Peyer's patch (tissue), 4 donors: ENCODE results near the gene PPP2R2C.

Experiments
- POLR2A ChIP-seq, 2 donors: fragments of 450-650 bp; IDR thresholded peaks; one replicate each; pipeline ENCODE4 v1.5.1; 2017; ENCODE audit warnings: antibody characterized with exemption in 2 of 2, mild to moderate bottlenecking in 2 of 2, moderate library complexity in 2 of 2
- TF ChIP-seq, protein P1 (sequence below), 6 experiments: fragments of 450-650 bp in 4 of 6; fragments of 200-600 bp in 2 of 6; sonication (generic) in 1 of 6; IDR thresholded peaks; one replicate each; pipeline ENCODE4 v1.5.1; 2017 to 2019; ENCODE audit warnings: antibody characterized with exemption in 6 of 6, mild to moderate bottlenecking in 3 of 6, moderate library complexity in 1 of 6

DNA sequence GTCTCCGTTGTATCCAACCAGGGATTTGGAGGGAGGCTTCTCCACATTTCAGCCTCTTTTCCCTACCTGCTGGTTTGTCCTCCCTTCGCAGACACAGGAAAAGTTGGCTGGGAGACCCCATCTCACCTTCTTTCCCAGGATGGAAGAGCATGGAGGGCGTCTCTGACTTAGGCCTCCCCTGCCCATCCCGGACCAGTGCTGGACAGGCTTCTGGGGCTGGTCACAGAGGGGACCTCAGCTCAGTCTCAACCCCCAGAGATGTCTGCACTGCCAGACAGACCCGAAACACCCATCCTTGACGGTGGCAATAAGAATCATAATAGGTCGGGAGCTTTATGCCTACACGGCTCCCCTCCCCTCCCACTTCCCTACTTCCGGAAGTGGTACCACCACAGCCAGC is 201.2 kb downstream of the PPP2R2C start:
- TF ChIP-seq, protein P1, sequence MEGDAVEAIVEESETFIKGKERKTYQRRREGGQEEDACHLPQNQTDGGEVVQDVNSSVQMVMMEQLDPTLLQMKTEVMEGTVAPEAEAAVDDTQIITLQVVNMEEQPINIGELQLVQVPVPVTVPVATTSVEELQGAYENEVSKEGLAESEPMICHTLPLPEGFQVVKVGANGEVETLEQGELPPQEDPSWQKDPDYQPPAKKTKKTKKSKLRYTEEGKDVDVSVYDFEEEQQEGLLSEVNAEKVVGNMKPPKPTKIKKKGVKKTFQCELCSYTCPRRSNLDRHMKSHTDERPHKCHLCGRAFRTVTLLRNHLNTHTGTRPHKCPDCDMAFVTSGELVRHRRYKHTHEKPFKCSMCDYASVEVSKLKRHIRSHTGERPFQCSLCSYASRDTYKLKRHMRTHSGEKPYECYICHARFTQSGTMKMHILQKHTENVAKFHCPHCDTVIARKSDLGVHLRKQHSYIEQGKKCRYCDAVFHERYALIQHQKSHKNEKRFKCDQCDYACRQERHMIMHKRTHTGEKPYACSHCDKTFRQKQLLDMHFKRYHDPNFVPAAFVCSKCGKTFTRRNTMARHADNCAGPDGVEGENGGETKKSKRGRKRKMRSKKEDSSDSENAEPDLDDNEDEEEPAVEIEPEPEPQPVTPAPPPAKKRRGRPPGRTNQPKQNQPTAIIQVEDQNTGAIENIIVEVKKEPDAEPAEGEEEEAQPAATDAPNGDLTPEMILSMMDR (IDR thresholded peaks at IDR 0.05), result no peak
- TF ChIP-seq POLR2A (IDR thresholded peaks at IDR 0.05), result no peak
